ENCODE data around the gene PAK1. TPM values are rescaled to one million over a fixed set of nuclear protein-coding genes. Genes with fewer than 3 reads are reported as not detected.
A peak's percentile ranks its signal among the peaks of the same experiment; 100 is the strongest.

Gene PAK1
- total RNA-seq, 4 donors from 2014 or later, result 27.8 to 44.3 (median 36.2) TPM

GRCh38 chr11:77416357-77416756 is 57.5 kb downstream of the PAK1 start:
- TF ChIP-seq CTCF (IDR thresholded peaks at IDR 0.05), result no peak
- TF ChIP-seq POLR2AphosphoS5 (IDR thresholded peaks at IDR 0.05), result no peak
- no peak for TF ChIP-seq POLR2A (IDR thresholded peaks at IDR 0.05; ENCODE audit: low read depth)
- TF ChIP-seq EP300 (IDR thresholded peaks at IDR 0.05), result no peak
- DNase-seq (ENCODE audit: extremely low spot score), result no peak
- 91% methylated on average over 3 of the region's 3 CpGs for WGBS
- H3K9me3 ChIP-seq, result no peaks in the 10 kb centered on the region
- H3K36me3 ChIP-seq, result no peaks in the 10 kb centered on the region
- intact Hi-C loops (cut with DNase I), result loop anchor here (10.0 kb wide), 1 partner anchor 62 kb away; no protein-coding TSS in a partner anchor
- H3K4me1 ChIP-seq, result peaks cover 5 to 23% (median 19%) of the 10 kb centered on the region in 4 donors
- no peak overlapping the region for H3K4me3 ChIP-seq
- no peak overlapping the region for H3K27ac ChIP-seq (replicated peaks in 1 of 4)
- no peaks in the 10 kb centered on the region for H3K27me3 ChIP-seq

GRCh38 chr11:77413850-77414460 is 59.9 kb downstream of the PAK1 start:
- intact Hi-C loops (cut with DNase I), result loop anchor here (5.0 to 10.0 kb wide), 2 partner anchors 58 to 59 kb away; partner anchors contain the start of gene PAK1
- DNase-seq (ENCODE audit: extremely low spot score), result no peak
- H3K4me1 ChIP-seq, result peaks cover 5 to 43% (median 33%) of the 10 kb centered on the region in 4 donors
- WGBS, result 74% methylated on average over 3 of the region's 3 CpGs
- H3K27ac ChIP-seq (replicated peaks in 1 of 4), result no peak overlapping the region
- no peak overlapping the region for H3K4me3 ChIP-seq
- no peaks in the 10 kb centered on the region for H3K9me3 ChIP-seq
- TF ChIP-seq CTCF (IDR thresholded peaks at IDR 0.05) (no peak), EP300 (IDR thresholded peaks at IDR 0.05) (no peak), POLR2AphosphoS5 (IDR thresholded peaks at IDR 0.05) (no peak), POLR2A (IDR thresholded peaks at IDR 0.05; ENCODE audit: low read depth) (no peak)
- no peaks in the 10 kb centered on the region for H3K36me3 ChIP-seq
- H3K27me3 ChIP-seq, result no peaks in the 10 kb centered on the region

- no peak for TF ChIP-seq POLR2A (IDR thresholded peaks at IDR 0.05; ENCODE audit: low read depth)
- TF ChIP-seq EP300 (IDR thresholded peaks at IDR 0.05), result no peak
- TF ChIP-seq CTCF (IDR thresholded peaks at IDR 0.05), result no peak
- no peak for TF ChIP-seq POLR2AphosphoS5 (IDR thresholded peaks at IDR 0.05)
- intact Hi-C loops (cut with DNase I), result loop anchor here (5.0 to 10.0 kb wide), 2 partner anchors 58 to 59 kb away; partner anchors contain the start of gene PAK1
- H3K4me3 ChIP-seq, result no peak overlapping the region
- peaks cover 5 to 43% (median 32%) of the 10 kb centered on the region in 4 donors for H3K4me1 ChIP-seq
- no peak for DNase-seq (ENCODE audit: extremely low spot score)
- WGBS, result 93% methylated on average over 5 of the region's 5 CpGs
- no peaks in the 10 kb centered on the region for H3K9me3 ChIP-seq
- no peaks in the 10 kb centered on the region for H3K27me3 ChIP-seq
- peak overlapping the region in 3 of 4 donors; percentile 90 to 91 (median 91) for H3K27ac ChIP-seq (replicated peaks in 1 of 4)
- H3K36me3 ChIP-seq, result no peaks in the 10 kb centered on the region
Observed at GRCh38 chr11:77412814-77413213, 61.1 kb downstream of the PAK1 start.

DNA sequence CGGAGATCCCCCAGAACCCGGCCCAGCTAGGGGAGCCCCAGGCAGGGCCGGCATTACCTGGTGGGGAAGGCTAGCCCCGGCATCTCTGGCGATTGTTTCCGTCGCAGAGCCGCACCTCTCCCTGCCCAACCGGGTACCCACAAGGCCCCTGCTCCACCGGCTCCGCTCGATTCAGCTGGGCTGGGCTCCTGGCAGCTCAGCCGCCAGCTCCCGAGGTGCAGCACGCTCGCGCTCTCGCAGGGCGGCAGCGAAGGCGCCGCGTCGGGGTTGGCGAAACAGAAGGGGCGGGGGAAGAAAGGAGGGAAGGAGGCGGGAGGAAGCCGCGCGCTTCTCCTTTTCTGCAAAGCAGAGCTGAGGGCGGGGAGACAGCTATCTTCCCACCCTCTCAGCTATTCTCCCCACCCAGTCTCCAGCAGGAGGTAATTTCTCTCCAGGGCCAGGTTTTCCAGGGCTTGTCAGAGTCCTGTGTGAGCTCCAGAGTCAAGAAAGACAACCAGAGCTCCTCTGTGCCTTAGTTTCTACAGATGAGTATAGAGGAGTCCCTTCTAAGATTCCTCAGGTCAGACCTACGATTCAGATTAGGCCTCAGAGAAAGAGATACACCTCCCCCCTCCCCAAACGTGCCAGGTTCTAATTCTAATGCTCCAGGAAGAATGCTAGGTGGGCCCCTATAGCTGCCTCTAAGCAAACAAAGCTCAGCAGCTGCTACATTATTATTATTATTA is 62.0 kb downstream of the PAK1 start:
- intact Hi-C loops (cut with DNase I), result loop anchor here (5.0 to 10.0 kb wide), 2 partner anchors 57 to 60 kb away; partner anchors contain the start of gene PAK1
- peak overlapping the region; percentile 84 to 91 (median 90) for H3K27ac ChIP-seq (replicated peaks in 1 of 4)
- peak; percentile 89 to 91 for TF ChIP-seq POLR2AphosphoS5 (IDR thresholded peaks at IDR 0.05)
- TF ChIP-seq POLR2A (IDR thresholded peaks at IDR 0.05; ENCODE audit: low read depth), result no peak
- no peak for TF ChIP-seq EP300 (IDR thresholded peaks at IDR 0.05)
- TF ChIP-seq CTCF (IDR thresholded peaks at IDR 0.05), result peak in 1 of 3 experiments; percentile 17

More for the DNA sequence above, 62.0 kb downstream of the PAK1 start:
- Histone ChIP-seq H3K9me3 (no peaks in the 10 kb centered on the region), H3K36me3 (no peaks in the 10 kb centered on the region), H3K4me3 (peak overlapping the region; percentile 66 to 79 (median 70)), H3K27me3 (no peaks in the 10 kb centered on the region), H3K4me1 (peaks cover 9 to 51% (median 42%) of the 10 kb centered on the region in 4 donors)
- 7% methylated on average over 2 of the region's 33 CpGs for WGBS
- DNase-seq (ENCODE audit: extremely low spot score), result peak; percentile 96

All from esophagus muscularis mucosa (tissue), 4 donors.